HEK293 (cell line): ENCODE measurements around the gene SBK1.

Experiments
- EGR2 ChIP-seq: fragments of 450-650 bp; formaldehyde crosslinking; IDR thresholded peaks from 2 replicates; pipeline ENCODE4 v1.5.1; 2016; ENCODE audit warnings: low read depth, missing biosample characterization, missing genetic modification characterization
- FEZF1 ChIP-seq: fragments of 450-650 bp; formaldehyde crosslinking; IDR thresholded peaks from 2 replicates; pipeline ENCODE4 v1.5.1; 2016; ENCODE audit warnings: missing biosample characterization, missing genetic modification characterization
- GFI1B ChIP-seq: fragments of 450-650 bp; formaldehyde crosslinking; IDR thresholded peaks from 2 replicates; pipeline ENCODE4 v1.5.1; 2016; ENCODE audit warnings: missing biosample characterization, missing genetic modification characterization
- HOXA7 ChIP-seq: sonication (generic); formaldehyde crosslinking; IDR thresholded peaks from 2 replicates; pipeline ENCODE4 v1.8.1; 2022; ENCODE audit warnings: missing genetic modification reagents, borderline replicate concordance
- INSM2 ChIP-seq: fragments of 450-650 bp; formaldehyde crosslinking; IDR thresholded peaks from 2 replicates; pipeline ENCODE4 v1.5.1; 2016; ENCODE audit warnings: missing biosample characterization, missing genetic modification characterization
- OVOL3 ChIP-seq: fragments of 450-650 bp; formaldehyde crosslinking; IDR thresholded peaks from 2 replicates; pipeline ENCODE4 v1.5.1; 2016; ENCODE audit warnings: missing biosample characterization, missing genetic modification characterization
- PBX3 ChIP-seq: sonication (generic); formaldehyde crosslinking; IDR thresholded peaks from 2 replicates; pipeline ENCODE4 v1.8.1; 2022; ENCODE audit warnings: mild to moderate bottlenecking, moderate library complexity, missing genetic modification reagents
- PRDM6 ChIP-seq: fragments of 450-650 bp; formaldehyde crosslinking; IDR thresholded peaks from 2 replicates; pipeline ENCODE4 v1.5.1; 2017; ENCODE audit warnings: missing biosample characterization, missing genetic modification characterization
- SETDB1 ChIP-seq: IDR thresholded peaks from one replicate; pipeline ENCODE4 v1.6.1; 2017; ENCODE audit warnings: mild to moderate bottlenecking, low read length, moderate library complexity, mixed read lengths; ENCODE audit not compliant: insufficient read length
- ZFHX2 ChIP-seq: fragments of 450-650 bp; formaldehyde crosslinking; conservative IDR thresholded peaks from 2 replicates; pipeline ENCODE4 v1.5.1; 2016; ENCODE audit warnings: missing biosample characterization, missing genetic modification characterization
- ZIC2 ChIP-seq: fragments of 450-650 bp; formaldehyde crosslinking; IDR thresholded peaks from 2 replicates; pipeline ENCODE4 v1.5.1; 2016; ENCODE audit warnings: missing biosample characterization, missing genetic modification characterization
- ZNF10 ChIP-seq: fragments of 450-650 bp; formaldehyde crosslinking; IDR thresholded peaks from 2 replicates; pipeline ENCODE4 v1.5.1; 2017; ENCODE audit warnings: missing biosample characterization, missing genetic modification characterization
- ZNF112 ChIP-seq: fragments of 450-650 bp; formaldehyde crosslinking; IDR thresholded peaks from 2 replicates; pipeline ENCODE4 v1.5.0; 2017; ENCODE audit warnings: missing biosample characterization, missing genetic modification characterization
- ZNF138 ChIP-seq: fragments of 450-650 bp; formaldehyde crosslinking; IDR thresholded peaks from 2 replicates; pipeline ENCODE4 v1.5.1; 2016; ENCODE audit warnings: missing biosample characterization, missing genetic modification characterization, borderline replicate concordance
- ZNF175 ChIP-seq: fragments of 450-650 bp; formaldehyde crosslinking; IDR thresholded peaks from 2 replicates; pipeline ENCODE4 v1.5.1; 2016; ENCODE audit warnings: missing biosample characterization, missing genetic modification characterization
- ZNF2 ChIP-seq: fragments of 450-650 bp; formaldehyde crosslinking; IDR thresholded peaks from 2 replicates; pipeline ENCODE4 v1.5.1; 2016; ENCODE audit warnings: missing biosample characterization, missing genetic modification characterization
- ZNF239 ChIP-seq: fragments of 450-650 bp; formaldehyde crosslinking; IDR thresholded peaks from 2 replicates; pipeline ENCODE4 v1.5.1; 2016; ENCODE audit warnings: missing biosample characterization, missing genetic modification characterization
- ZNF423 ChIP-seq: fragments of 450-650 bp; formaldehyde crosslinking; IDR thresholded peaks from 2 replicates; pipeline ENCODE4 v1.5.1; 2016; ENCODE audit warnings: missing biosample characterization, missing genetic modification characterization
- ZNF449 ChIP-seq: fragments of 450-650 bp; formaldehyde crosslinking; IDR thresholded peaks from 2 replicates; pipeline ENCODE4 v1.5.1; 2017; ENCODE audit warnings: missing biosample characterization, mild to moderate bottlenecking, missing genetic modification characterization, moderate library complexity
- ZNF658 ChIP-seq: fragments of 450-650 bp; formaldehyde crosslinking; IDR thresholded peaks from 2 replicates; pipeline ENCODE4; 2016; ENCODE audit warnings: missing biosample characterization, missing genetic modification characterization
- ZSCAN30 ChIP-seq: fragments of 450-650 bp; IDR thresholded peaks from 2 replicates; pipeline ENCODE4 v1.5.1; 2018; ENCODE audit warnings: missing biosample characterization, mild to moderate bottlenecking, missing genetic modification characterization, moderate library complexity
- TF ChIP-seq, protein P1 (sequence below): fragments of 450-650 bp; formaldehyde crosslinking; IDR thresholded peaks from 2 replicates; pipeline ENCODE4 v1.5.1; 2016; ENCODE audit warnings: missing biosample characterization, missing genetic modification characterization, low read depth
- TF ChIP-seq, protein P2 (sequence below): fragments of 450-650 bp; formaldehyde crosslinking; IDR thresholded peaks from 2 replicates; pipeline ENCODE4 v1.5.1; 2016; ENCODE audit warnings: missing biosample characterization, missing genetic modification characterization
- TF ChIP-seq, protein P3 (sequence below): fragments of 450-650 bp; formaldehyde crosslinking; IDR thresholded peaks from 2 replicates; pipeline ENCODE4 v1.5.1; 2016; ENCODE audit warnings: missing biosample characterization, missing genetic modification characterization
- TF ChIP-seq, protein P4 (sequence below): fragments of 450-650 bp; formaldehyde crosslinking; optimal IDR thresholded peaks from 2 replicates; pipeline ENCODE3; 2016; ENCODE audit warnings: missing biosample characterization, mild to moderate bottlenecking, missing genetic modification characterization
- TF ChIP-seq, protein P5 (sequence below): fragments of 450-650 bp; formaldehyde crosslinking; IDR thresholded peaks from 2 replicates; pipeline ENCODE4 v1.5.1; 2016; ENCODE audit warnings: missing biosample characterization, missing genetic modification characterization

Gene SBK1

DNA sequence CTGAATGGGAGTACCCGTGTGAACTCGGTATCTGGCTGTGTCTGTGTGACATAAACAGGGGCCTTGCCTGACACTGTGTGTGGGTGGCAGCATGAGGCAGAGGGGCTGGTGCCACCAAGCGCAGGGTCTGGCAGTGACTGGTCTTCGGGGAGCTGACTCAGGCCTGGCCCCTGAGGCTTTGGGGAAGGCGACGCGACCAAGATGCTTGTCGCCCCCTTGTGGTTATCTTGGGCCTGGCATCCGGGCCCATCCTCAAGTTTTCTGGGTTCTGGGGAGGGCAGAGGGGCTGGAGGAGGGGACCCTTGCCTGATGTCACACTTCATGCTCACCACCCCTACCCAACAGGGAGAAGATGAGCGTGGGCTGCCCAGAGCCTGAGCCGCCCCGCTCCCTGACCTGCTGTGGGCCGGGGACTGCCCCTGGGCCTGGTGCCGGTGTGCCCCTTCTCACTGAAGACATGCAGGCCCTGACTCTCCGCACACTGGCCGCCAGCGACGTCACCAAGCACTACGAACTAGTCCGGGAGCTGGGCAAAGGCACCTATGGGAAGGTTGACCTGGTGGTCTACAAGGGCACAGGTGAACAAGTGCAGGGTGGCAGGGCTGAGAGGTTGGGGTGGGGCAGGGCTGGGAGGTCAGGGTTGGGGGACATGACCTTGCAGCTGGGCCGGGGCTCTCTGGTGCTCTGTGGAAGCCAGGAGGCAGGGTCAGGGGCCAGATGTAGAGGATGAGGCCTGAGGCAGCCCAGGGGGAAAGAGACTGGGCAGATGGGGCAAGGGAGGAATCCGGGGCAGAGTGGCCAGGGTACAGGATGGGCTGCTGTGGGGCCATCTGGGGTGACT is 24.9 kb downstream of the SBK1 start (continued):
- no peak for TF ChIP-seq FEZF1
- no peak for TF ChIP-seq SETDB1
- TF ChIP-seq ZNF10 (tag by site-specific recombination): no peak
- no peak for TF ChIP-seq ZNF239 (tag by site-specific recombination)
- peak; percentile 64 for TF ChIP-seq ZIC2 (tag by site-specific recombination)
- no peak for TF ChIP-seq PBX3 (CRISPR knock-in tag)
- TF ChIP-seq GFI1B (tag by site-specific recombination): no peak
- TF ChIP-seq ZNF423 (tag by site-specific recombination): no peak
- TF ChIP-seq, protein P1, sequence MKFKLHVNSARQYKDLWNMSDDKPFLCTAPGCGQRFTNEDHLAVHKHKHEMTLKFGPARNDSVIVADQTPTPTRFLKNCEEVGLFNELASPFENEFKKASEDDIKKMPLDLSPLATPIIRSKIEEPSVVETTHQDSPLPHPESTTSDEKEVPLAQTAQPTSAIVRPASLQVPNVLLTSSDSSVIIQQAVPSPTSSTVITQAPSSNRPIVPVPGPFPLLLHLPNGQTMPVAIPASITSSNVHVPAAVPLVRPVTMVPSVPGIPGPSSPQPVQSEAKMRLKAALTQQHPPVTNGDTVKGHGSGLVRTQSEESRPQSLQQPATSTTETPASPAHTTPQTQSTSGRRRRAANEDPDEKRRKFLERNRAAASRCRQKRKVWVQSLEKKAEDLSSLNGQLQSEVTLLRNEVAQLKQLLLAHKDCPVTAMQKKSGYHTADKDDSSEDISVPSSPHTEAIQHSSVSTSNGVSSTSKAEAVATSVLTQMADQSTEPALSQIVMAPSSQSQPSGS (tag by site-specific recombination): no peak
- TF ChIP-seq HOXA7 (CRISPR knock-in tag): no peak
- TF ChIP-seq, protein P2, sequence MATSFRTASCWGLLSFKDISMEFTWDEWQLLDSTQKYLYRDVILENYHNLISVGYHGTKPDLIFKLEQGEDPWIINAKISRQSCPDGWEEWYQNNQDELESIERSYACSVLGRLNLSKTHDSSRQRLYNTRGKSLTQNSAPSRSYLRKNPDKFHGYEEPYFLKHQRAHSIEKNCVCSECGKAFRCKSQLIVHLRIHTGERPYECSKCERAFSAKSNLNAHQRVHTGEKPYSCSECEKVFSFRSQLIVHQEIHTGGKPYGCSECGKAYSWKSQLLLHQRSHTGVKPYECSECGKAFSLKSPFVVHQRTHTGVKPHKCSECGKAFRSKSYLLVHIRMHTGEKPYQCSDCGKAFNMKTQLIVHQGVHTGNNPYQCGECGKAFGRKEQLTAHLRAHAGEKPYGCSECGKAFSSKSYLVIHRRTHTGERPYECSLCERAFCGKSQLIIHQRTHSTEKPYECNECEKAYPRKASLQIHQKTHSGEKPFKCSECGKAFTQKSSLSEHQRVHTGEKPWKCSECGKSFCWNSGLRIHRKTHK: no peak
- TF ChIP-seq, protein P3, sequence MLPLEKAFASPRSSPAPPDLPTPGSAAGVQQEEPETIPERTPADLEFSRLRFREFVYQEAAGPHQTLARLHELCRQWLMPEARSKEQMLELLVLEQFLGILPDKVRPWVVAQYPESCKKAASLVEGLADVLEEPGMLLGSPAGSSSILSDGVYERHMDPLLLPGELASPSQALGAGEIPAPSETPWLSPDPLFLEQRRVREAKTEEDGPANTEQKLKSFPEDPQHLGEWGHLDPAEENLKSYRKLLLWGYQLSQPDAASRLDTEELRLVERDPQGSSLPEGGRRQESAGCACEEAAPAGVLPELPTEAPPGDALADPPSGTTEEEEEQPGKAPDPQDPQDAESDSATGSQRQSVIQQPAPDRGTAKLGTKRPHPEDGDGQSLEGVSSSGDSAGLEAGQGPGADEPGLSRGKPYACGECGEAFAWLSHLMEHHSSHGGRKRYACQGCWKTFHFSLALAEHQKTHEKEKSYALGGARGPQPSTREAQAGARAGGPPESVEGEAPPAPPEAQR (tag by site-specific recombination): no peak
- peak; percentile 68 for TF ChIP-seq ZFHX2 (tag by site-specific recombination)
- no peak for TF ChIP-seq PRDM6 (tag by site-specific recombination)
- no peak for TF ChIP-seq OVOL3 (tag by site-specific recombination)
- TF ChIP-seq, protein P4, sequence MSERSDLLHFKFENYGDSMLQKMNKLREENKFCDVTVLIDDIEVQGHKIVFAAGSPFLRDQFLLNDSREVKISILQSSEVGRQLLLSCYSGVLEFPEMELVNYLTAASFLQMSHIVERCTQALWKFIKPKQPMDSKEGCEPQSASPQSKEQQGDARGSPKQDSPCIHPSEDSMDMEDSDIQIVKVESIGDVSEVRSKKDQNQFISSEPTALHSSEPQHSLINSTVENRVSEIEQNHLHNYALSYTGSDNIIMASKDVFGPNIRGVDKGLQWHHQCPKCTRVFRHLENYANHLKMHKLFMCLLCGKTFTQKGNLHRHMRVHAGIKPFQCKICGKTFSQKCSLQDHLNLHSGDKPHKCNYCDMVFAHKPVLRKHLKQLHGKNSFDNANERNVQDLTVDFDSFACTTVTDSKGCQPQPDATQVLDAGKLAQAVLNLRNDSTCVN (tag by site-specific recombination): no peak
- TF ChIP-seq, protein P5, sequence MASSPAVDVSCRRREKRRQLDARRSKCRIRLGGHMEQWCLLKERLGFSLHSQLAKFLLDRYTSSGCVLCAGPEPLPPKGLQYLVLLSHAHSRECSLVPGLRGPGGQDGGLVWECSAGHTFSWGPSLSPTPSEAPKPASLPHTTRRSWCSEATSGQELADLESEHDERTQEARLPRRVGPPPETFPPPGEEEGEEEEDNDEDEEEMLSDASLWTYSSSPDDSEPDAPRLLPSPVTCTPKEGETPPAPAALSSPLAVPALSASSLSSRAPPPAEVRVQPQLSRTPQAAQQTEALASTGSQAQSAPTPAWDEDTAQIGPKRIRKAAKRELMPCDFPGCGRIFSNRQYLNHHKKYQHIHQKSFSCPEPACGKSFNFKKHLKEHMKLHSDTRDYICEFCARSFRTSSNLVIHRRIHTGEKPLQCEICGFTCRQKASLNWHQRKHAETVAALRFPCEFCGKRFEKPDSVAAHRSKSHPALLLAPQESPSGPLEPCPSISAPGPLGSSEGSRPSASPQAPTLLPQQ: 0 out of 2 replicates have a peak, but pooled peaks have one; percentile 35
- TF ChIP-seq ZNF658 (tag by site-specific recombination): no peak
- TF ChIP-seq ZNF175 (tag by site-specific recombination): no peak
- TF ChIP-seq ZNF138 (tag by site-specific recombination): no peak
- TF ChIP-seq EGR2 (tag by site-specific recombination): 0 out of 2 replicates have a peak, but pooled peaks have one; percentile 10
- TF ChIP-seq ZNF449 (tag by site-specific recombination): no peak
- no peak for TF ChIP-seq ZNF112 (tag by site-specific recombination)
- no peak for TF ChIP-seq INSM2
- TF ChIP-seq ZSCAN30 (tag by site-specific recombination): no peak
- TF ChIP-seq ZNF2 (tag by site-specific recombination): peak; percentile 49; the same call in 1 of the 2 replicates
